HEK293 (cell line): Measurements from ENCODE around the gene BACH1.

Source experiments
- CTCF ChIA-PET: fragments of 350-600 bp; formaldehyde crosslinking; extraction: SDS; loops from one replicate; lab custom pipeline; 2021; ENCODE audit warnings: antibody characterized with exemption; lab: Yijun Ruan, JAX
- POLR2A ChIA-PET: fragments of 300-600 bp; formaldehyde crosslinking; extraction: SDS; loops from one replicate; lab custom pipeline; 2020; ENCODE audit warnings: antibody characterized with exemption, inconsistent platforms; lab: Yijun Ruan, JAX
- H3K27ac ChIP-seq: fragments of 200-500 bp; sonication (Bioruptor generic); 2 replicates; pipeline ENCODE4 v1.5.1; 2014; ENCODE audit warnings: low read depth, low read length, control low read depth, inconsistent platforms; ENCODE audit errors: extremely low read depth
- H3K36me3 ChIP-seq, 2 experiments: fragments of 200-500 bp in 1 of 2; sonication (Bioruptor generic) in 1 of 2; 1 replicate in 1 of 2; 2 replicates in 1 of 2; pipeline ENCODE4 v1.5.1; 2014 to 2017; ENCODE audit warnings: inconsistent platforms in 2 of 2, low read length in 2 of 2; ENCODE audit not compliant: control insufficient read depth in 2 of 2, insufficient read depth in 1 of 2
- H3K4me1 ChIP-seq: fragments of 200-500 bp; sonication (Bioruptor generic); 2 replicates; pipeline ENCODE4 v1.5.1; 2014; ENCODE audit warnings: mild to moderate bottlenecking, low read length, inconsistent platforms; ENCODE audit not compliant: control insufficient read depth, insufficient read depth
- H3K4me3 ChIP-seq: 2 replicates; pipeline ENCODE4 v1.5.1; 2011; ENCODE audit warnings: low read depth, mild to moderate bottlenecking, control low read depth, low read length, moderate library complexity
- H3K9me3 ChIP-seq: fragments of 200-500 bp; sonication (Bioruptor generic); 2 replicates; pipeline ENCODE4 v1.5.1; 2014; ENCODE audit warnings: low read depth, low read length, inconsistent platforms; ENCODE audit not compliant: control insufficient read depth, insufficient read depth
- EGR2 ChIP-seq: fragments of 450-650 bp; formaldehyde crosslinking; IDR thresholded peaks from 2 replicates; pipeline ENCODE4 v1.5.1; 2016; ENCODE audit warnings: low read depth, missing biosample characterization, missing genetic modification characterization
- FEZF1 ChIP-seq: fragments of 450-650 bp; formaldehyde crosslinking; IDR thresholded peaks from 2 replicates; pipeline ENCODE4 v1.5.1; 2016; ENCODE audit warnings: missing biosample characterization, missing genetic modification characterization
- PRDM1 ChIP-seq: fragments of 450-650 bp; formaldehyde crosslinking; IDR thresholded peaks from 2 replicates; pipeline ENCODE4; 2016; ENCODE audit warnings: missing biosample characterization, missing genetic modification characterization
- SALL2 ChIP-seq: fragments of 450-650 bp; formaldehyde crosslinking; IDR thresholded peaks from 2 replicates; pipeline ENCODE4 v1.5.0; 2017; ENCODE audit warnings: missing biosample characterization, mild to moderate bottlenecking, missing genetic modification characterization, borderline replicate concordance
- ZFP37 ChIP-seq: fragments of 450-650 bp; formaldehyde crosslinking; IDR thresholded peaks from 2 replicates; pipeline ENCODE4 v1.5.1; 2016; ENCODE audit warnings: missing biosample characterization, missing genetic modification characterization
- ZNF211 ChIP-seq: fragments of 450-650 bp; formaldehyde crosslinking; IDR thresholded peaks from 2 replicates; pipeline ENCODE4 v1.5.1; 2016; ENCODE audit warnings: low read depth, missing biosample characterization, missing genetic modification characterization
- ZNF24 ChIP-seq: fragments of 450-650 bp; formaldehyde crosslinking; IDR thresholded peaks from 2 replicates; pipeline ENCODE4 v1.5.1; 2016; ENCODE audit warnings: missing biosample characterization, missing genetic modification characterization
- ZNF248 ChIP-seq: fragments of 450-650 bp; formaldehyde crosslinking; IDR thresholded peaks from 2 replicates; pipeline ENCODE4 v1.5.1; 2017; ENCODE audit warnings: missing biosample characterization, missing genetic modification characterization
- ZNF292 ChIP-seq: fragments of 450-650 bp; formaldehyde crosslinking; IDR thresholded peaks from 2 replicates; pipeline ENCODE4 v1.5.1; 2016; ENCODE audit warnings: low read depth, missing biosample characterization, missing genetic modification characterization, borderline replicate concordance
- ZNF514 ChIP-seq: fragments of 450-650 bp; formaldehyde crosslinking; IDR thresholded peaks from 2 replicates; pipeline ENCODE4 v1.5.1; 2016; ENCODE audit warnings: missing biosample characterization, missing genetic modification characterization
- ZNF530 ChIP-seq: fragments of 450-650 bp; formaldehyde crosslinking; IDR thresholded peaks from 2 replicates; pipeline ENCODE4 v1.5.1; 2016; ENCODE audit warnings: low read depth, missing biosample characterization, missing genetic modification characterization
- ZNF548 ChIP-seq: fragments of 450-650 bp; formaldehyde crosslinking; IDR thresholded peaks from 2 replicates; pipeline ENCODE4 v1.5.1; 2016; ENCODE audit warnings: missing biosample characterization, missing genetic modification characterization
- ZNF624 ChIP-seq: fragments of 450-650 bp; formaldehyde crosslinking; IDR thresholded peaks from 2 replicates; pipeline ENCODE4 v1.5.1; 2017; ENCODE audit warnings: missing biosample characterization, missing genetic modification characterization
- ZNF658 ChIP-seq: fragments of 450-650 bp; formaldehyde crosslinking; IDR thresholded peaks from 2 replicates; pipeline ENCODE4; 2016; ENCODE audit warnings: missing biosample characterization, missing genetic modification characterization
- ZNF670 ChIP-seq: fragments of 450-650 bp; formaldehyde crosslinking; IDR thresholded peaks from 2 replicates; pipeline ENCODE4 v1.5.1; 2016; ENCODE audit warnings: missing biosample characterization, missing genetic modification characterization, low read depth
- ZNF837 ChIP-seq: fragments of 450-650 bp; formaldehyde crosslinking; IDR thresholded peaks from 2 replicates; pipeline ENCODE4 v1.5.1; 2016; ENCODE audit warnings: missing biosample characterization, missing genetic modification characterization
- ZNF843 ChIP-seq: fragments of 450-650 bp; formaldehyde crosslinking; IDR thresholded peaks from 2 replicates; pipeline ENCODE4 v1.5.1; 2016; ENCODE audit warnings: missing biosample characterization, missing genetic modification characterization
- TF ChIP-seq, protein P1 (sequence below): fragments of 450-650 bp; formaldehyde crosslinking; IDR thresholded peaks from 2 replicates; pipeline ENCODE4 v1.5.1; 2016; ENCODE audit warnings: missing biosample characterization, missing genetic modification characterization
- TF ChIP-seq, protein P2 (sequence below): fragments of 450-650 bp; formaldehyde crosslinking; IDR thresholded peaks from 2 replicates; pipeline ENCODE4 v1.5.1; 2016; ENCODE audit warnings: missing biosample characterization, missing genetic modification characterization, borderline replicate concordance
- TF ChIP-seq, protein P3 (sequence below): fragments of 450-650 bp; formaldehyde crosslinking; IDR thresholded peaks from 2 replicates; pipeline ENCODE4 v1.5.1; 2016; ENCODE audit warnings: missing biosample characterization, missing genetic modification characterization
- TF ChIP-seq, protein P4 (sequence below): fragments of 450-650 bp; formaldehyde crosslinking; IDR thresholded peaks from 2 replicates; pipeline ENCODE4 v1.5.1; 2016; ENCODE audit warnings: missing biosample characterization, missing genetic modification characterization

Gene BACH1

DNA sequence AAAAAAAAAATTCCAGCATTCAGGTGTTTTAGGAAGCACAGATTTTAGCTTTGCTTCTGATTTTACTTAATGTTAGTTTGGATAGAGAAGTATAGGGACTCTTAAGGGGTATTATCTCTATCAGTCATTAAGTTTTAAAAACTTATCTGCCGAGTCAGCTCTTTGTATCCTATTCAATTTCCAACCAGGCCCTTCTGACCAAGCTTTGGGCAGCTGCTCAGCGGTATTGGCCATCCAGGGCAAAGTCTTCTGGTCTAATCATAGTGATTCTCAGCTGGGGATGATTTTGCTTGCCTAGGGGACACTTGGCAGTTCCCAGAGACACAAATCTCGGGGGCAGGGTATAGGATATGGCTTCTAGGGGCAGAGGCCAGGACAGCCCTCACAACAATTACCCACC, 47.6 kb downstream of the BACH1 start:
- ChIA-PET CTCF (interaction anchor here (0.6 to 2.4 kb wide), 5 partner anchors 46 to 257 kb away, joined by 3 to 11 read pairs (median 5); no protein-coding TSS in a partner anchor), POLR2A (no interaction called here)
- no peak overlapping the region for H3K4me3 ChIP-seq
- TF ChIP-seq EGR2 (tag by site-specific recombination) (no peak), SALL2 (tag by site-specific recombination) (no peak), ZNF514 (tag by site-specific recombination) (no peak), ZNF658 (tag by site-specific recombination) (no peak), ZNF292 (tag by site-specific recombination) (no peak)
- peaks cover 0 to 4% of the 10 kb centered on the region in 2 experiments; a peak in 1 of 3 replicates for H3K36me3 ChIP-seq
- H3K27ac ChIP-seq, result no peak overlapping the region
- no peaks in the 10 kb centered on the region for H3K9me3 ChIP-seq
- H3K4me1 ChIP-seq, result no peaks in the 10 kb centered on the region; the same call in 1 of the 2 replicates

DNA sequence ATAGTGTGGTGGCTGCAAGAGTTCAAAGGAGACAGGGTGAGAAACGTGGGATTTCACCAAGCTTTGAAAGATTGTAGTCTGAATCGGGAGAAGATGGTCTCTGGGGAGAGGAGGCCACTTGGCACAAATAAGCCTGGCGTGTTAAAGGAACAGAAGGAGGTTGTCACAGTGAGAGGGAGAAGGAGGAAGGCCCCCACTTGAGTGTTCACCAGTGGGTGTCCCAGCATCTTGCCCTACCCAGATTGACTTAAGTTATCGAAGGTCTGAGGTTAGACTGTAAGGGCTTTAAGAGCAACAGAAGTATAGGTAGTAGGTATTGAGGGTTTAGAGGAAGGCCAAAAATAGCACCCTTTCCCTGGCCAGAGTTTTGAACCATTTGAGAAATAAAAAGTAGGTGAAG, 48.0 kb downstream of the BACH1 start:
- Histone ChIP-seq H3K36me3 (peaks cover 0 to 4% of the 10 kb centered on the region in 2 experiments; a peak in 1 of 3 replicates), H3K4me1 (no peaks in the 10 kb centered on the region; the same call in 1 of the 2 replicates), H3K4me3 (no peak overlapping the region), H3K9me3 (no peaks in the 10 kb centered on the region), H3K27ac (no peak overlapping the region)
- ChIA-PET CTCF (interaction anchor here (0.6 to 2.4 kb wide), 4 partner anchors 47 to 183 kb away, joined by 3 to 11 read pairs (median 4); no protein-coding TSS in a partner anchor), POLR2A (no interaction called here)
- TF ChIP-seq ZFP37 (tag by site-specific recombination) (no peak), ZNF548 (no peak), ZNF837 (no peak), ZNF248 (no peak), ZNF624 (tag by site-specific recombination) (no peak), ZNF24 (tag by site-specific recombination) (no peak), FEZF1 (tag by site-specific recombination) (no peak), ZNF843 (no peak), PRDM1 (tag by site-specific recombination) (no peak), ZNF670 (tag by site-specific recombination) (no peak), ZNF211 (tag by site-specific recombination) (no peak), ZNF530 (tag by site-specific recombination) (no peak)
- TF ChIP-seq, protein P1, sequence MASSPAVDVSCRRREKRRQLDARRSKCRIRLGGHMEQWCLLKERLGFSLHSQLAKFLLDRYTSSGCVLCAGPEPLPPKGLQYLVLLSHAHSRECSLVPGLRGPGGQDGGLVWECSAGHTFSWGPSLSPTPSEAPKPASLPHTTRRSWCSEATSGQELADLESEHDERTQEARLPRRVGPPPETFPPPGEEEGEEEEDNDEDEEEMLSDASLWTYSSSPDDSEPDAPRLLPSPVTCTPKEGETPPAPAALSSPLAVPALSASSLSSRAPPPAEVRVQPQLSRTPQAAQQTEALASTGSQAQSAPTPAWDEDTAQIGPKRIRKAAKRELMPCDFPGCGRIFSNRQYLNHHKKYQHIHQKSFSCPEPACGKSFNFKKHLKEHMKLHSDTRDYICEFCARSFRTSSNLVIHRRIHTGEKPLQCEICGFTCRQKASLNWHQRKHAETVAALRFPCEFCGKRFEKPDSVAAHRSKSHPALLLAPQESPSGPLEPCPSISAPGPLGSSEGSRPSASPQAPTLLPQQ, result no peak
- TF ChIP-seq, protein P2, sequence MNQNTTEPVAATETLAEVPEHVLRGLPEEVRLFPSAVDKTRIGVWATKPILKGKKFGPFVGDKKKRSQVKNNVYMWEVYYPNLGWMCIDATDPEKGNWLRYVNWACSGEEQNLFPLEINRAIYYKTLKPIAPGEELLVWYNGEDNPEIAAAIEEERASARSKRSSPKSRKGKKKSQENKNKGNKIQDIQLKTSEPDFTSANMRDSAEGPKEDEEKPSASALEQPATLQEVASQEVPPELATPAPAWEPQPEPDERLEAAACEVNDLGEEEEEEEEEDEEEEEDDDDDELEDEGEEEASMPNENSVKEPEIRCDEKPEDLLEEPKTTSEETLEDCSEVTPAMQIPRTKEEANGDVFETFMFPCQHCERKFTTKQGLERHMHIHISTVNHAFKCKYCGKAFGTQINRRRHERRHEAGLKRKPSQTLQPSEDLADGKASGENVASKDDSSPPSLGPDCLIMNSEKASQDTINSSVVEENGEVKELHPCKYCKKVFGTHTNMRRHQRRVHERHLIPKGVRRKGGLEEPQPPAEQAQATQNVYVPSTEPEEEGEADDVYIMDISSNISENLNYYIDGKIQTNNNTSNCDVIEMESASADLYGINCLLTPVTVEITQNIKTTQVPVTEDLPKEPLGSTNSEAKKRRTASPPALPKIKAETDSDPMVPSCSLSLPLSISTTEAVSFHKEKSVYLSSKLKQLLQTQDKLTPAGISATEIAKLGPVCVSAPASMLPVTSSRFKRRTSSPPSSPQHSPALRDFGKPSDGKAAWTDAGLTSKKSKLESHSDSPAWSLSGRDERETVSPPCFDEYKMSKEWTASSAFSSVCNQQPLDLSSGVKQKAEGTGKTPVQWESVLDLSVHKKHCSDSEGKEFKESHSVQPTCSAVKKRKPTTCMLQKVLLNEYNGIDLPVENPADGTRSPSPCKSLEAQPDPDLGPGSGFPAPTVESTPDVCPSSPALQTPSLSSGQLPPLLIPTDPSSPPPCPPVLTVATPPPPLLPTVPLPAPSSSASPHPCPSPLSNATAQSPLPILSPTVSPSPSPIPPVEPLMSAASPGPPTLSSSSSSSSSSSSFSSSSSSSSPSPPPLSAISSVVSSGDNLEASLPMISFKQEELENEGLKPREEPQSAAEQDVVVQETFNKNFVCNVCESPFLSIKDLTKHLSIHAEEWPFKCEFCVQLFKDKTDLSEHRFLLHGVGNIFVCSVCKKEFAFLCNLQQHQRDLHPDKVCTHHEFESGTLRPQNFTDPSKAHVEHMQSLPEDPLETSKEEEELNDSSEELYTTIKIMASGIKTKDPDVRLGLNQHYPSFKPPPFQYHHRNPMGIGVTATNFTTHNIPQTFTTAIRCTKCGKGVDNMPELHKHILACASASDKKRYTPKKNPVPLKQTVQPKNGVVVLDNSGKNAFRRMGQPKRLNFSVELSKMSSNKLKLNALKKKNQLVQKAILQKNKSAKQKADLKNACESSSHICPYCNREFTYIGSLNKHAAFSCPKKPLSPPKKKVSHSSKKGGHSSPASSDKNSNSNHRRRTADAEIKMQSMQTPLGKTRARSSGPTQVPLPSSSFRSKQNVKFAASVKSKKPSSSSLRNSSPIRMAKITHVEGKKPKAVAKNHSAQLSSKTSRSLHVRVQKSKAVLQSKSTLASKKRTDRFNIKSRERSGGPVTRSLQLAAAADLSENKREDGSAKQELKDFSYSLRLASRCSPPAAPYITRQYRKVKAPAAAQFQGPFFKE, result no peak
- TF ChIP-seq, protein P3, sequence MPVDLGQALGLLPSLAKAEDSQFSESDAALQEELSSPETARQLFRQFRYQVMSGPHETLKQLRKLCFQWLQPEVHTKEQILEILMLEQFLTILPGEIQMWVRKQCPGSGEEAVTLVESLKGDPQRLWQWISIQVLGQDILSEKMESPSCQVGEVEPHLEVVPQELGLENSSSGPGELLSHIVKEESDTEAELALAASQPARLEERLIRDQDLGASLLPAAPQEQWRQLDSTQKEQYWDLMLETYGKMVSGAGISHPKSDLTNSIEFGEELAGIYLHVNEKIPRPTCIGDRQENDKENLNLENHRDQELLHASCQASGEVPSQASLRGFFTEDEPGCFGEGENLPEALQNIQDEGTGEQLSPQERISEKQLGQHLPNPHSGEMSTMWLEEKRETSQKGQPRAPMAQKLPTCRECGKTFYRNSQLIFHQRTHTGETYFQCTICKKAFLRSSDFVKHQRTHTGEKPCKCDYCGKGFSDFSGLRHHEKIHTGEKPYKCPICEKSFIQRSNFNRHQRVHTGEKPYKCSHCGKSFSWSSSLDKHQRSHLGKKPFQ, result no peak
- TF ChIP-seq, protein P4, sequence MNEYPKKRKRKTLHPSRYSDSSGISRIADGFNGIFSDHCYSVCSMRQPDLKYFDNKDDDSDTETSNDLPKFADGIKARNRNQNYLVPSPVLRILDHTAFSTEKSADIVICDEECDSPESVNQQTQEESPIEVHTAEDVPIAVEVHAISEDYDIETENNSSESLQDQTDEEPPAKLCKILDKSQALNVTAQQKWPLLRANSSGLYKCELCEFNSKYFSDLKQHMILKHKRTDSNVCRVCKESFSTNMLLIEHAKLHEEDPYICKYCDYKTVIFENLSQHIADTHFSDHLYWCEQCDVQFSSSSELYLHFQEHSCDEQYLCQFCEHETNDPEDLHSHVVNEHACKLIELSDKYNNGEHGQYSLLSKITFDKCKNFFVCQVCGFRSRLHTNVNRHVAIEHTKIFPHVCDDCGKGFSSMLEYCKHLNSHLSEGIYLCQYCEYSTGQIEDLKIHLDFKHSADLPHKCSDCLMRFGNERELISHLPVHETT (tag by site-specific recombination), result no peak
